Activated naive CD8-positive, alpha-beta T cell treated with anti-CD3 and anti-CD28 coated beads, Interleukin-2, amount 10 ng/mL, durations not matched to agents 7 days and 5 days (primary cell): ENCODE measurements around the gene FOXA1. TPM values are rescaled to one million over a fixed set of nuclear protein-coding genes. Genes with fewer than 3 reads are reported as not detected.

Source experiments
- ATAC-seq: fragments of 150-1000 bp; cut with Tn5 transposase; one replicate; pipeline ENCODE4 v1.10.0; 2021; ENCODE audit warnings: low read depth, moderate library complexity
- POLR2A ChIA-PET: fragments of 350-600 bp; sonication (Branson Sonifier 250); formaldehyde crosslinking; loops from one replicate; lab custom pipeline; 2021; ENCODE audit warnings: antibody characterized with exemption; lab: Charles Lee
- DNase-seq: peaks from one replicate; pipeline ENCODE4 v3.0.0; 2021
- H3K27ac Mint-ChIP-seq: one replicate; pipeline ENCODE4 v1.8.0; 2022; ENCODE audit warnings: mild to moderate bottlenecking, mixed read lengths
- H3K27me3 Mint-ChIP-seq: one replicate; pipeline ENCODE4 v1.8.0; 2022; ENCODE audit warnings: mild to moderate bottlenecking, moderate library complexity, mixed read lengths
- H3K36me3 Mint-ChIP-seq: one replicate; pipeline ENCODE4 v1.8.0; 2021; ENCODE audit warnings: mild to moderate bottlenecking, mixed read lengths
- H3K4me1 Mint-ChIP-seq: one replicate; pipeline ENCODE4 v1.8.0; 2021; ENCODE audit warnings: mixed read lengths
- H3K4me3 Mint-ChIP-seq: one replicate; pipeline ENCODE4 v1.8.0; 2022; ENCODE audit warnings: mild to moderate bottlenecking, moderate library complexity, mixed read lengths
- H3K9me3 Mint-ChIP-seq: one replicate; pipeline ENCODE4 v1.8.0; 2021; ENCODE audit warnings: mixed read lengths
- total RNA-seq, 2 experiments: library from RNA; stranded (reverse); gene quantifications; one replicate each; pipeline ENCODE4 v1.2.3, GENCODE V29; 2021

Gene FOXA1
- not detected for total RNA-seq

GRCh38 chr14:37594971-37595808 is at the start of gene FOXA1, which contains the start of gene TTC6:
Gene FOXA1 (minus strand): TSS chr14:37595249. CDS start chr14:37594972, 277 bp downstream.
Gene TTC6 (plus strand): TSS chr14:37595629. CDS start chr14:37622065, 26,436 bp downstream.
- peak within 1 kb of the TSS; percentile 56 for H3K4me3 Mint-ChIP-seq
- peaks cover 6% of the 10 kb centered on the region for H3K4me1 Mint-ChIP-seq
- peaks cover 4% of the 10 kb centered on the region for H3K36me3 Mint-ChIP-seq
- DNase-seq (peak; percentile 30), ATAC-seq (peak; percentile 22)
- H3K27ac Mint-ChIP-seq: peak within 1 kb of the TSS; percentile 70
- H3K27me3 Mint-ChIP-seq: peaks cover 76% of the 10 kb centered on the region
- peaks cover 2% of the 10 kb centered on the region for H3K9me3 Mint-ChIP-seq
- POLR2A ChIA-PET: no interaction called here

GRCh38 chr14:37643701-37644100 is 48.7 kb upstream of the FOXA1 start:
- ATAC-seq (no peak), DNase-seq (no peak)
- POLR2A ChIA-PET: no interaction called here
- Mint-ChIP-seq H3K9me3 (no peaks in the 10 kb centered on the region), H3K4me1 (no peaks in the 10 kb centered on the region), H3K36me3 (no peaks in the 10 kb centered on the region), H3K4me3 (no peak overlapping the region), H3K27ac (no peak overlapping the region), H3K27me3 (no peaks in the 10 kb centered on the region)

- POLR2A ChIA-PET: no interaction called here
- H3K27me3 Mint-ChIP-seq: no peaks in the 10 kb centered on the region
- H3K4me1 Mint-ChIP-seq: no peaks in the 10 kb centered on the region
- no peak overlapping the region for H3K27ac Mint-ChIP-seq
- no peak for ATAC-seq
- no peak for DNase-seq
- H3K4me3 Mint-ChIP-seq: no peak overlapping the region
- no peaks in the 10 kb centered on the region for H3K36me3 Mint-ChIP-seq
- no peaks in the 10 kb centered on the region for H3K9me3 Mint-ChIP-seq
These were observed 47.1 kb upstream of the FOXA1 start for GRCh38 chr14:37642125-37642524.

GRCh38 chr14:37641117-37641516 is 46.1 kb upstream of the FOXA1 start:
- Mint-ChIP-seq H3K27ac (no peak overlapping the region), H3K27me3 (no peaks in the 10 kb centered on the region), H3K36me3 (no peaks in the 10 kb centered on the region), H3K4me3 (no peak overlapping the region), H3K9me3 (no peaks in the 10 kb centered on the region), H3K4me1 (no peaks in the 10 kb centered on the region)
- POLR2A ChIA-PET: no interaction called here
- ATAC-seq (no peak), DNase-seq (no peak)

- no peak for DNase-seq
- Mint-ChIP-seq H3K36me3 (no peaks in the 10 kb centered on the region), H3K27me3 (no peaks in the 10 kb centered on the region), H3K27ac (no peak overlapping the region), H3K9me3 (peaks cover 1% of the 10 kb centered on the region), H3K4me3 (no peak overlapping the region), H3K4me1 (no peaks in the 10 kb centered on the region)
- ATAC-seq: no peak
- POLR2A ChIA-PET: interaction anchor here (0.8 kb wide), 1 partner anchor 17 kb away, joined by 4 read pairs; no protein-coding TSS in a partner anchor
These were observed 43.5 kb upstream of the FOXA1 start for GRCh38 chr14:37638599-37638998.

GRCh38 chr14:37637341-37637740 is 42.3 kb upstream of the FOXA1 start:
- Mint-ChIP-seq H3K4me3 (no peak overlapping the region), H3K27ac (no peak overlapping the region), H3K4me1 (no peaks in the 10 kb centered on the region), H3K36me3 (no peaks in the 10 kb centered on the region), H3K27me3 (no peaks in the 10 kb centered on the region), H3K9me3 (peaks cover 1% of the 10 kb centered on the region)
- DNase-seq (no peak), ATAC-seq (no peak)
- POLR2A ChIA-PET: no interaction called here

GRCh38 chr14:37625597-37626595 is 30.8 kb upstream of the FOXA1 start:
- Mint-ChIP-seq H3K27ac (no peak overlapping the region), H3K4me1 (no peaks in the 10 kb centered on the region), H3K27me3 (peaks cover 13% of the 10 kb centered on the region), H3K4me3 (no peak overlapping the region), H3K36me3 (no peaks in the 10 kb centered on the region), H3K9me3 (peaks cover 7% of the 10 kb centered on the region)
- DNase-seq (no peak), ATAC-seq (no peak)
- POLR2A ChIA-PET: no interaction called here

- Mint-ChIP-seq H3K9me3 (no peaks in the 10 kb centered on the region), H3K27me3 (peaks cover 14% of the 10 kb centered on the region), H3K27ac (no peak overlapping the region), H3K4me1 (no peaks in the 10 kb centered on the region), H3K4me3 (no peak overlapping the region), H3K36me3 (no peaks in the 10 kb centered on the region)
- POLR2A ChIA-PET: no interaction called here
- ATAC-seq (no peak), DNase-seq (no peak)
These were observed 28.9 kb upstream of the FOXA1 start for GRCh38 chr14:37623971-37624370.

GRCh38 chr14:37623426-37623951 is 28.4 kb upstream of the FOXA1 start:
- POLR2A ChIA-PET: no interaction called here
- Mint-ChIP-seq H3K9me3 (no peaks in the 10 kb centered on the region), H3K27me3 (peaks cover 14% of the 10 kb centered on the region), H3K4me3 (no peak overlapping the region), H3K27ac (no peak overlapping the region), H3K4me1 (no peaks in the 10 kb centered on the region), H3K36me3 (no peaks in the 10 kb centered on the region)
- no peak for ATAC-seq
- DNase-seq: no peak

- POLR2A ChIA-PET: no interaction called here
- Mint-ChIP-seq H3K9me3 (no peaks in the 10 kb centered on the region), H3K4me1 (no peaks in the 10 kb centered on the region), H3K4me3 (no peak overlapping the region), H3K27ac (no peak overlapping the region), H3K36me3 (no peaks in the 10 kb centered on the region), H3K27me3 (peaks cover 14% of the 10 kb centered on the region)
- ATAC-seq (no peak), DNase-seq (no peak)
These were observed 27.3 kb upstream of the FOXA1 start for GRCh38 chr14:37622231-37622923.

- POLR2A ChIA-PET: interaction anchor here (0.5 kb wide), 1 partner anchor 1506 kb away, joined by 8 read pairs; no protein-coding TSS in a partner anchor
- ATAC-seq: no peak
- no peak overlapping the region for H3K4me3 Mint-ChIP-seq
These were observed 25.8 kb upstream of the FOXA1 start for GRCh38 chr14:37620856-37621255.

GRCh38 chr14:37618498-37619028 is 23.5 kb upstream of the FOXA1 start:
- POLR2A ChIA-PET: no interaction called here
- ATAC-seq: no peak
- Mint-ChIP-seq H3K4me3 (no peak overlapping the region), H3K27ac (no peak overlapping the region), H3K27me3 (peaks cover 11% of the 10 kb centered on the region), H3K36me3 (no peaks in the 10 kb centered on the region), H3K4me1 (no peaks in the 10 kb centered on the region), H3K9me3 (peaks cover 8% of the 10 kb centered on the region)
- no peak for DNase-seq

More at GRCh38 chr14:37620856-37621255, 25.8 kb upstream of the FOXA1 start:
- Mint-ChIP-seq H3K4me1 (no peaks in the 10 kb centered on the region), H3K27ac (no peak overlapping the region), H3K36me3 (no peaks in the 10 kb centered on the region), H3K27me3 (peaks cover 14% of the 10 kb centered on the region), H3K9me3 (peaks cover 3% of the 10 kb centered on the region)
- no peak for DNase-seq
